Central memory CD8-positive, alpha-beta T cell (primary cell): Measurements from ENCODE around the gene SRSF8.
"Not testable (repeated sequence)": the region's sequence is repeated elsewhere in the genome, so short reads cannot be mapped to it uniquely, and the experiment has no call there.

ENCODE experiments used
- ATAC-seq: fragments of 150-1000 bp; cut with Tn5 transposase; replicated peaks from 2 replicates; pipeline ENCODE4 v1.10.0; 2022; ENCODE audit warnings: mild to moderate bottlenecking, moderate FRiP score, moderate number of reproducible peaks; ENCODE audit not compliant: poor library complexity, severe bottlenecking; ENCODE audit errors: extremely low read depth
- DNase-seq, 2 donors: peaks; one replicate each; pipeline ENCODE4 v3.0.0; 2021; ENCODE audit warnings: low spot score in 2 of 2
- H3K27ac Mint-ChIP-seq: one replicate; pipeline ENCODE4 v1.8.0; 2022; ENCODE audit warnings: low read depth, mild to moderate bottlenecking, moderate library complexity, mixed read lengths
- H3K27me3 Mint-ChIP-seq: one replicate; pipeline ENCODE4 v1.8.0; 2022; ENCODE audit warnings: mixed read lengths
- H3K36me3 Mint-ChIP-seq: one replicate; pipeline ENCODE4 v1.8.0; 2022; ENCODE audit warnings: mild to moderate bottlenecking, moderate library complexity, mixed read lengths; ENCODE audit not compliant: insufficient read depth
- H3K4me1 Mint-ChIP-seq: one replicate; pipeline ENCODE4 v1.8.0; 2022; ENCODE audit warnings: mixed read lengths
- H3K4me3 Mint-ChIP-seq: one replicate; pipeline ENCODE4 v1.8.0; 2022; ENCODE audit warnings: mild to moderate bottlenecking, moderate library complexity, mixed read lengths
- H3K9me3 Mint-ChIP-seq: one replicate; pipeline ENCODE4 v1.8.0; 2022; ENCODE audit warnings: mixed read lengths

SRSF8 gene

DNA sequence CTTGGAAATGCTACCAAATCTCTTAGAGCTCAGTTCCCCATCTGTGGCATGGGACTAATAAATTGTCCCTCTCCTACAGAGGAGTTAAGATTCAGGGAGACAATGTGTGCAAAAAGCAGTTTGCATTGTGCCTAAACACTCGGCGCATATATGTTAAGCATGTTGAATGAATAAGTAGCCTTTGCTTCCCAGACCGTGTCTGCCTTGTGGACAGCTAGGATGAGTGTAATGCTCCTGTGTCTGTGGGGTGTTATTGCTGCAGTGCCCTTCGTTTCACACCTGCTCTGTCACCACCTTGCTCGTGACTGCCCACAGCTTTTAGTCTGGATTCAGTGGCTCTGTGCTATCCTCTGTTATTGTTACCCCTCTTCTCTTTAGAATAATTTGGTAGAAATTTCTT lies 37.0 kb downstream of the SRSF8 start:
- Mint-ChIP-seq H3K27ac (no peak overlapping the region), H3K36me3 (no peaks in the 10 kb centered on the region), H3K27me3 (no peaks in the 10 kb centered on the region), H3K4me3 (no peak overlapping the region), H3K9me3 (no peaks in the 10 kb centered on the region), H3K4me1 (peaks cover 20% of the 10 kb centered on the region)
- DNase-seq (no peak), ATAC-seq (no peak)

DNA sequence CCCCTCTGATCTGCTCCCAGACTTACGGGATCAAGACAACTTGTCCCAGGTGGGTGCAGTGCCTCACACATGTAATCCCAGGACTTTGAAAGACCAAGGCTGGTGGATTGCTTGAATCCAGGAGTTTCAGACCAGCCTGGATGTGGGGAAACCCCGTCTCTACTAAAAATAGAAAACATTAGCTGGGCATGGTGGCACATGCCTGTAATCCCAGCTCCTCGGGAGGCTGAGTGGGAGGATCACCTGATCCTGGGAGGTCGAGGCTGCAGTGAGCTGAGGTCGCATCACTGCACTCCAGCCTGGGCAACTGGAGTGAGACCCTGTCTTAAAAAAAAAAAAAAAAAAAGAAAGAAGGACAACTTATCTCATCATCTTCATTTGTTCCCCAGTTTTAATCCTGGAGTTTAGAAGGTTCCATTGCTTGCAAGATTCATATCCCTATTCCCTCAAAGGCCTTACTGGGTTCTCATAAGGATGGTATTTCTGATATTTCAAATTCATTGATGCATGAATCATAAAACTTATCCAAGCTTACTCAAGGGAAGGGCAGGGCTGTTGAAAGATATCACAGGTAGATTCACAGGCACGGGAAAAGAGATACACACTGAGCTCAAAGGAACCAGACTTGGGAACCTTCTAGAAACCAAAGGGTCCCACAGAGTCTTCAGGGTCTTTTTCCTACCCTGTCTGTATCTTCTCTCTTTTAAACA lies 37.6 kb downstream of the SRSF8 start:
- DNase-seq (no peak), ATAC-seq (no peak)
- H3K27me3 Mint-ChIP-seq: no peaks in the 10 kb centered on the region
- peaks cover 16% of the 10 kb centered on the region for H3K4me1 Mint-ChIP-seq
- H3K27ac Mint-ChIP-seq: no peak overlapping the region
- H3K4me3 Mint-ChIP-seq: no peak overlapping the region
- H3K36me3 Mint-ChIP-seq: no peaks in the 10 kb centered on the region
- no peaks in the 10 kb centered on the region for H3K9me3 Mint-ChIP-seq

DNA sequence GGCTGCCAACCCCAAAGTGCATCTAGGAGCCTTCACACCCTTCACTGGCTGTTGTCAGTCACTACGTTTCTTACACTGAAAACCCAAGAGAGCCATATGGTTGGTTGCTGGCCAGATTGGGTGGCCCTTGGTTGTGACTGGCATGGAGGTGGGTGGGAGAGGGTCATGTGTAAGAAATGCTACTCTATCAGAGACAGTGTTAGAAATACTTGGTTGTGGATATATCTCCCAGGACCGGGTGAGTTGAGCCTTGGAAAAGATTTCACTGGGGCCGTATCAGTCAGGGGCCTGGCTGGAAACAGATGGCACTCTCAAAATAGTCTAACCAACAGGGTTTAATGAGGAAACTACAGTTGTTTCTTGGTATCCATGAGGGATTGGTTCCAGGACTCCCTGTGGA lies 38.1 kb downstream of the SRSF8 start:
- H3K27ac Mint-ChIP-seq: no peak overlapping the region
- DNase-seq: no peak
- ATAC-seq: no peak
- H3K4me1 Mint-ChIP-seq: peaks cover 16% of the 10 kb centered on the region
- H3K27me3 Mint-ChIP-seq: no peaks in the 10 kb centered on the region
- no peaks in the 10 kb centered on the region for H3K9me3 Mint-ChIP-seq
- H3K4me3 Mint-ChIP-seq: no peak overlapping the region
- no peaks in the 10 kb centered on the region for H3K36me3 Mint-ChIP-seq

DNA sequence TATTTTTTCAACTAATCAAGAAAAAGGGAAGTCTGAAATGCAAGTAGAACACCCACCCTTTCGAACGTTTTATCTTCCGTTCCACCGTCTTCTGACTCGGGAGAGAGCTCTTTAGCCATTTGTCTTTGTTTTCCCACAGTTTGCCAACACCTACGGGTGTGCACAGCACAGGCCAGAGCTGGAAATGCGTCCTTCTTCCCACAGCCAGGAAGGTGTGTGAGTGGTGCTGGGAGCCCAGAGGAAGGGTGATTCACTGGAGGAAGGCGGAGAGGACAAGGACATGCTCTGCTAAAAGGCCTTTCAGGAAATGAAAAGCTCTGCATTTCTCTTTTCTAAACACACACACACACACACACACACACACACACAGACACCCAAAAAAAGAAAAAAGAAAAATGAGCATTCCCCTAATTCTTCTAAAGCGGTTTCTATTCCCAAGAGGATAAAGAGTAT lies 41.5 kb downstream of the SRSF8 start:
- no peak overlapping the region for H3K27ac Mint-ChIP-seq
- H3K4me1 Mint-ChIP-seq: peaks cover 12% of the 10 kb centered on the region
- no peak overlapping the region for H3K4me3 Mint-ChIP-seq
- ATAC-seq (no peak), DNase-seq (no peak)
- no peaks in the 10 kb centered on the region for H3K36me3 Mint-ChIP-seq
- no peaks in the 10 kb centered on the region for H3K27me3 Mint-ChIP-seq
- H3K9me3 Mint-ChIP-seq: no peaks in the 10 kb centered on the region

DNA sequence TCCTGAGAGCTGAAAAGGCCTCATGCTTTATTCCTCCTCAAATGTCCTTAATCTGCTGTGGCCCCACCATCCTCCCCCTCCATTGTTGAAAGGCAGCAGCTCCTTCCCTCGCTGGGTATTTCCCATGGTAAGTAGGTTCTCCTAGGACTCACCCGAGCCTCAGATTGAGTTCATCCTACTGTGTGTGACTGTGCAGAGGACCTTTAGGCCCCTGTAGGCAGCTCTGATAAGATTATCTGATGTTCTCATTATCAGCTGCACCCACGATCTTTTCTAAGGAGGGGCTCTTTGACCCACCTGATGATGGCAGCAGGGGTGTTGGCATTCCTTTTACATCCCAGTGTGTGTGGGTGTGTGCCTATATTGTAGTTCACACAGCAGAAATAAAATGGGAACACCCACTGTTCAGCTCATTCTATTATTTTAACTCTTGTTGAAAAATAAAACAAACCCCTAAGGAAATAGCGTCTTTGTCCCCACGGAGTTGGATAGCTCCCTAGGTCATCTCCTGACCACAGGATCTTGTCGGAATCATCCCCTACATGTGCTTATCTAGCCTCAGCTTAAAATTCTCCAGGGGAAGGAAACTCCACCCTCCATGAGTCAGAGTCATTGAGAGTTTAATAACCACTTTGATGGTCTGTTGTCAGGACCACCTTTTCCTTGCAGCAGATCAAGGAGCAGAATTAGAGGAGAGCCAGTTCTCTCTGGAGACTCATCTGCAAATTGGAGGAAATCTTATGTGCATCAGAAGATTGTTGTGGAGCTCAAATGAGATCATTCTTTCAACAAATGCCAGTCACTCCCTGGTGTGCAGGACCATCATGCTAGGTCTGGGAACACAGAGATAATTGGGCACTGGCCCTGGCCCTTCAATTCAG lies 42.2 kb downstream of the SRSF8 start:
- no peaks in the 10 kb centered on the region for H3K36me3 Mint-ChIP-seq

DNA sequence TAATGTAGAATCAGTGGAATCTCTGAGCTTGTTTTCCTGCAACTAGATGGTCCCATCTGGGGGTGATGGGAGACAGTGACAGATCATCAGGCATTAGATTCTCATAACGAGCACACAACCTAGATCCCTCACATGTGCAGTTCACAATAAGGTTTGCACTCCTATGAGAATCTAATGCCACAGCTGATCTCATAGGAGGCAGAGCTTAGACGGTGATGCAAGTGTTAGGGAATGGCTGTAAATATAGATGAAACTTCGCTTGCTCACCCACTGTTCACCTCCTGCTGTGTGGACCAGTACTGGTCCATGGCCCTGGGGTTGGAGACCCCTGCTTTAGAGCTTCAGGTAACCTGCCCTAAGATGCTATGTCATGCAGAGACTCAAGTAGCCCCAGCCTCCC lies 44.8 kb downstream of the SRSF8 start:
- not testable (repeated sequence) for H3K4me3 Mint-ChIP-seq, H3K9me3 Mint-ChIP-seq, H3K4me1 Mint-ChIP-seq, H3K27ac Mint-ChIP-seq, H3K36me3 Mint-ChIP-seq, DNase-seq, H3K27me3 Mint-ChIP-seq, ATAC-seq

More for the DNA sequence above, 42.2 kb downstream of the SRSF8 start:
- Mint-ChIP-seq H3K9me3 (no peaks in the 10 kb centered on the region), H3K27me3 (no peaks in the 10 kb centered on the region), H3K4me3 (no peak overlapping the region), H3K27ac (no peak overlapping the region), H3K4me1 (peaks cover 12% of the 10 kb centered on the region)
- ATAC-seq (no peak), DNase-seq (no peak)

DNA sequence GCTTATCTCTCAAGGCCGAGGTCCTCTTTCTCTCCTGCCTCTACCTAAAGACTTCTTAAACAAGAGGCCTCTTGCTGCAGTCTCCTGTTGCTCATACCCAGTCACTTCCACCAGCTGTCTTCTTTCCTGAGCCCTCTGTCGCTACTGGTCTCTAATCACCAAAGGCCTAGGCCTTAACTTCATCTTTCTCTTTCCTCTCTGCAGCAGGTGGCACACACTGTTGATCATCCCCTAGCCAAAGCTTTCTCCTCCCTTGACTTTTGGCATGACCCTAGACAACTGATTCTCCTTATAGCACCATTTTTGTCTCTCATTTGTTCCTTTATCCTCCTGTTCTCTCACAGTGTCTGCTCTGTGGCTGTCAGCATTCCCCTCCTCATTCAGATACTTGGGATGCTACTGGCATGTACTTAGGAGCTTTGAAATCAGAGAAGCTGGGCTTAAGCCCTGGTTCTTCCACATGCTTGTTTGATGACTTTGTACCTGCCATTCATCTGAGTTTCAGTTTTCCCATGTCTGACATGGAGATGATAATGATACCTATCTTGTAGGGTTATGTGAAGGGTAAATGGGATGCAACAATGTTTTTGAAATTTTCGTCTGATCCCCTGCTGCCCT lies 45.3 kb downstream of the SRSF8 start:
- Mint-ChIP-seq H3K4me1 (peaks cover 7% of the 10 kb centered on the region), H3K9me3 (no peaks in the 10 kb centered on the region), H3K27me3 (no peaks in the 10 kb centered on the region), H3K4me3 (no peak overlapping the region), H3K27ac (no peak overlapping the region), H3K36me3 (no peaks in the 10 kb centered on the region)
- no peak for ATAC-seq
- no peak for DNase-seq

DNA sequence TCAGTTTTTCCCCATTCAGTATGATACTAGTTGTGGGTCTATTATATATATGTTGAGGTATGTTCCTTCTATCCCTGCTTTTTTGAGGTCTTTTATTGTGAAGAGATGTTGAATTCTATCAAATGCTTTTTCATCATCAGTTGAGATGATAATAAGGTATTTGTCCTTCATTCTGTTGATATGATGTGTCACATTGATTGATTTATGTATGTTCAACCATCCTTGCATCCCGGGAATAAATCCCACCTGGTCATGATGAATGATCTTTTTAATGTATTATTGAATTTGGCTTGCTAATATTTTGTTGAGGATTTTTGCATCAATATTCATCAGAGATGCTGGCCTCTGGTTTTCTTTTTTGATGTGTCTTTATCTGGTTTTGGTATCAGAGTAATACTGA lies 48.9 kb downstream of the SRSF8 start:
- Mint-ChIP-seq H3K27ac (no peak overlapping the region), H3K4me1 (peaks cover 26% of the 10 kb centered on the region), H3K27me3 (no peaks in the 10 kb centered on the region), H3K9me3 (no peaks in the 10 kb centered on the region), H3K4me3 (no peak overlapping the region), H3K36me3 (peaks cover 2% of the 10 kb centered on the region)
- ATAC-seq: no peak
- DNase-seq: no peak

DNA sequence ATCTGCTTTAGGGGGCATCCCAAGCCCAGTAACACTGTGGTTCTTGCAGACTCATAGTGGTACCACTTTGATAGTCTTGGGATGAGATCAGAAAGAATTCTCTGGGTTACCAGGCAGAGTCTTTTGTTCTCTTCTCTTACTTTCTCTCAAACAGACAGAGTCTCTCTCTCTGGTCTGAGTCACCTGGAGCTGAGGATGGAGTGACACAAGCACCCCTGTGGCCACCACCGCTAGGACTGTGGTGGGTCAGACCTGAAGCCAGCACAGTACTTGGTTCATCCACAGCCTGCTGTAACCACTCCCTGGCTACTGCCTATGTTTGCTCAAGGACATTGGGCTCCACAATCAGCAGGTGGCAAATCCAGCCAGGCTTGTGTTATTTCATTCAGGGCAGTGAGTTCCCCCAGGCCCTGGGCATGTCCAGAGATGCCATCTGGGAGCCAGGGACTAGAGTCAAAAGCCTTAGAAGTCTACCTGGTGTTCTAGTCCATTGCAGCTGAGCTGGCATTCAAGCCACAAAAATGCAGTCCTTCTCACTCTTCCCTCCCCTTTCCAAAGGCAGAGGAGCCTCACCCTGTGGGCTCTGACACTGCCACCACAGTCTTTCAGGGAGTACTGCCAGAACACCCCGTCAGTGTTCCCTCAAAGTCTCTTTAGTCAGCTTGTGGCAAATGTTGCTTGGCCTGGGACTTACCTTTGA lies 52.8 kb downstream of the SRSF8 start:
- ATAC-seq (no peak), DNase-seq (no peak)
- H3K27ac Mint-ChIP-seq: no peak overlapping the region
- H3K27me3 Mint-ChIP-seq: no peaks in the 10 kb centered on the region
- no peaks in the 10 kb centered on the region for H3K9me3 Mint-ChIP-seq
- peaks cover 24% of the 10 kb centered on the region for H3K4me1 Mint-ChIP-seq
- H3K36me3 Mint-ChIP-seq: peaks cover 2% of the 10 kb centered on the region
- H3K4me3 Mint-ChIP-seq: no peak overlapping the region
